ENCODE measurements around the gene PRRC2B.
A peak's percentile ranks its signal among the peaks of the same experiment; 100 is the strongest.
"Not testable (repeated sequence)": the region's sequence is repeated elsewhere in the genome, so short reads cannot be mapped to it uniquely, and the experiment has no call there.

Gene PRRC2B

GRCh38 chr9:131393622-131394463, at the start of gene PRRC2B:
PRRC2B (plus strand) TSS chr9:131394086; CDS start chr9:131430145, 36,059 bp downstream.
- Histone ChIP-seq H3K9me3 (no peaks in the 10 kb centered on the region), H3K4me3 (ENCODE audit: low read depth in 1 of 2, low read length in 1 of 2) (peak within 1 kb of the TSS; percentile 61 to 68), H3K36me3 (no peaks in the 10 kb centered on the region), H3K27ac (peak within 1 kb of the TSS; percentile 89), H3K4me1 (ENCODE audit: control insufficient read depth in 1 of 2, insufficient read depth in 1 of 2, low read depth in 1 of 2, low read length in 1 of 2) (peaks cover 48 to 52% of the 10 kb centered on the region in 2 experiments), H3K27me3 (no peaks in the 10 kb centered on the region)
- peak; percentile 95 for TF ChIP-seq CTCF (IDR thresholded peaks at IDR 0.05)

- H3K9me3 ChIP-seq; H3K27ac ChIP-seq; H3K4me1 ChIP-seq (ENCODE audit: control insufficient read depth in 1 of 2, insufficient read depth in 1 of 2, low read depth in 1 of 2, low read length in 1 of 2); H3K36me3 ChIP-seq; H3K27me3 ChIP-seq; H3K4me3 ChIP-seq (ENCODE audit: low read depth in 1 of 2, low read length in 1 of 2): not testable (repeated sequence)
These were observed 48.9 kb upstream of the PRRC2B start for GRCh38 chr9:131344931-131345535.

GRCh38 chr9:131346559-131346958, 47.3 kb upstream of the PRRC2B start:
- H3K4me1 ChIP-seq (ENCODE audit: control insufficient read depth in 1 of 2, insufficient read depth in 1 of 2, low read depth in 1 of 2, low read length in 1 of 2) = peaks cover 8 to 9% of the 10 kb centered on the region in 2 experiments
- TF ChIP-seq CTCF (IDR thresholded peaks at IDR 0.05) = no peak
- no peaks in the 10 kb centered on the region for H3K9me3 ChIP-seq
- H3K27me3 ChIP-seq = no peaks in the 10 kb centered on the region
- H3K36me3 ChIP-seq = no peaks in the 10 kb centered on the region
- H3K27ac ChIP-seq = no peak overlapping the region
- no peak overlapping the region for H3K4me3 ChIP-seq (ENCODE audit: low read depth in 1 of 2, low read length in 1 of 2)

GRCh38 chr9:131347376-131348020, 46.4 kb upstream of the PRRC2B start:
- H3K9me3 ChIP-seq = no peaks in the 10 kb centered on the region
- H3K27ac ChIP-seq = no peak overlapping the region
- no peak for TF ChIP-seq CTCF (IDR thresholded peaks at IDR 0.05)

GRCh38 chr9:131348631-131349521, 45.0 kb upstream of the PRRC2B start:
- no peaks in the 10 kb centered on the region for H3K27me3 ChIP-seq
- H3K9me3 ChIP-seq = no peaks in the 10 kb centered on the region
- no peak overlapping the region for H3K4me3 ChIP-seq (ENCODE audit: low read depth in 1 of 2, low read length in 1 of 2)
- peaks cover 8 to 9% of the 10 kb centered on the region in 2 experiments for H3K4me1 ChIP-seq (ENCODE audit: control insufficient read depth in 1 of 2, insufficient read depth in 1 of 2, low read depth in 1 of 2, low read length in 1 of 2)
- no peak overlapping the region for H3K27ac ChIP-seq
- no peak for TF ChIP-seq CTCF (IDR thresholded peaks at IDR 0.05)
- H3K36me3 ChIP-seq = no peaks in the 10 kb centered on the region

More at GRCh38 chr9:131347376-131348020, 46.4 kb upstream of the PRRC2B start:
- H3K4me3 ChIP-seq (ENCODE audit: low read depth in 1 of 2, low read length in 1 of 2) = no peak overlapping the region
- H3K27me3 ChIP-seq = no peaks in the 10 kb centered on the region
- H3K36me3 ChIP-seq = no peaks in the 10 kb centered on the region
- H3K4me1 ChIP-seq (ENCODE audit: control insufficient read depth in 1 of 2, insufficient read depth in 1 of 2, low read depth in 1 of 2, low read length in 1 of 2) = peaks cover 8 to 9% of the 10 kb centered on the region in 2 experiments

Data from neutrophil (primary cell).